Endothelial cell of umbilical vein (primary cell): ENCODE results near the gene PRR20C. TPM values are rescaled to one million over a fixed set of nuclear protein-coding genes. Genes with fewer than 3 reads are reported as not detected.
"Not testable (repeated sequence)": the region's sequence is repeated elsewhere in the genome, so short reads cannot be mapped to it uniquely, and the experiment has no call there.

Experiments
- BruUV-seq: library from RNA; stranded (reverse); fragments of 400-500 nt; replicated peaks from 2 replicates; lab custom pipeline; 2021; lab: Mats Ljungman, UMichigan
- CTCF ChIA-PET: fragments of 300-600, 350-600 bp; sonication (Branson Sonifier 250); formaldehyde crosslinking; loops from one replicate; lab custom pipeline; 2021; ENCODE audit warnings: antibody characterized with exemption, inconsistent platforms; lab: Charles Lee
- POLR2A ChIA-PET: fragments of 300-600, 350-600 bp; sonication (Branson Sonifier 250); formaldehyde crosslinking; loops from one replicate; lab custom pipeline; 2021; ENCODE audit warnings: antibody characterized with exemption, inconsistent platforms; lab: Charles Lee
- DNase-seq: peaks from one replicate; pipeline ENCODE4 v3.0.0-alpha.2; 2011; ENCODE audit warnings: low read depth, low spot score
- FAIRE-seq: peaks from 2 replicates; lab custom pipeline; 2011; peaks lifted over from hg19 to GRCh38; lab: Jason Lieb, UNC
- H2AFZ ChIP-seq: 2 replicates; pipeline ENCODE4 v1.6.0; 2012; ENCODE audit warnings: low read depth, low read length, control low read depth, inconsistent platforms
- H3K27ac ChIP-seq: 2 replicates; pipeline ENCODE4 v1.5.1; 2011; ENCODE audit warnings: low read depth, mild to moderate bottlenecking, control low read depth, low read length, moderate library complexity; ENCODE audit not compliant: insufficient read depth
- H3K27me3 ChIP-seq, 2 experiments: 2 replicates each; pipeline versions ENCODE4 v1.6.0 to v1.6.1; 2011; ENCODE audit warnings: low read length in 2 of 2, mixed read lengths in 1 of 2; ENCODE audit not compliant: control insufficient read depth in 2 of 2, insufficient read depth in 2 of 2
- H3K36me3 ChIP-seq, 2 experiments: 2 replicates in 1 of 2; 3 replicates in 1 of 2; pipeline ENCODE4 v1.5.1; 2011; ENCODE audit warnings: low read length in 2 of 2, mild to moderate bottlenecking in 1 of 2, moderate library complexity in 1 of 2; ENCODE audit not compliant: control insufficient read depth in 2 of 2, insufficient read depth in 2 of 2; ENCODE audit errors: extremely low read depth in 1 of 2
- H3K4me1 ChIP-seq: 3 replicates; pipeline ENCODE4 v1.5.1; 2011; ENCODE audit warnings: mild to moderate bottlenecking, low read length; ENCODE audit not compliant: control insufficient read depth, insufficient read depth; ENCODE audit errors: extremely low read depth
- H3K4me2 ChIP-seq: 2 replicates; pipeline ENCODE4 v1.6.1; 2011; ENCODE audit warnings: low read length, control low read depth, mixed read lengths; ENCODE audit not compliant: insufficient read depth
- H3K4me3 ChIP-seq, 3 experiments: fragments of 200-600 bp in 1 of 3; sonication (generic), shearing (Covaris generic) in 1 of 3; replicated peaks in 1 of 3; 2 replicates each; pipeline ENCODE4 v1.5.1; 2011 to 2016; ENCODE audit warnings: control low read depth in 3 of 3, low read length in 3 of 3, mild to moderate bottlenecking in 2 of 3, inconsistent platforms in 1 of 3, low read depth in 1 of 3, moderate library complexity in 1 of 3; ENCODE audit not compliant: insufficient read depth in 1 of 3
- H3K79me2 ChIP-seq: 2 replicates; pipeline ENCODE4 v1.6.0; 2012; ENCODE audit warnings: low read length, inconsistent platforms; ENCODE audit not compliant: control insufficient read depth, insufficient read depth
- H3K9ac ChIP-seq: replicated peaks from 2 replicates; pipeline ENCODE3; 2011; ENCODE audit warnings: low read length, control low read depth; ENCODE audit not compliant: insufficient read depth; ENCODE audit errors: extremely low read depth
- H3K9me1 ChIP-seq: replicated peaks from 3 replicates; pipeline ENCODE4 v1.6.0; 2011; ENCODE audit warnings: mild to moderate bottlenecking, low read length; ENCODE audit not compliant: control insufficient read depth, insufficient read depth; ENCODE audit errors: extremely low read depth
- H3K9me3 ChIP-seq: replicated peaks from 2 replicates; pipeline ENCODE4 v1.5.1; 2012; ENCODE audit warnings: low read length, inconsistent platforms; ENCODE audit not compliant: control insufficient read depth, insufficient read depth
- H4K20me1 ChIP-seq: replicated peaks from 2 replicates; pipeline ENCODE3; 2011; ENCODE audit warnings: mild to moderate bottlenecking, low read length; ENCODE audit not compliant: control insufficient read depth, insufficient read depth; ENCODE audit errors: extremely low read depth
- dilution Hi-C: fragments of 300-500 bp; cut with MboI; formaldehyde crosslinking; loops from one replicate; pipeline ENCODE4 v1.15.0; 2019; ENCODE audit warnings: low sequenced_read_pairs; ENCODE audit not compliant: extremely low pct_ligation_motif_present
- intact Hi-C: fragments of 100-400 bp; cut with micrococcal nuclease; formaldehyde crosslinking; loops from one replicate; pipeline ENCODE4 v1.10.0; 2022
- polyA plus RNA-seq, 4 experiments: library from polyadenylated mRNA; depleted of rRNA in 3 of 4; stranded (reverse) in 3 of 4; unstranded in 1 of 4; fragments of >200 nt; gene quantifications; 2 replicates each; pipeline versions ENCODE4 v1.2.1 to v1.2.3, GENCODE V29; 2011 to 2012; ENCODE audit warnings: missing spikeins in 1 of 4
- total RNA-seq: library from RNA; stranded (reverse); gene quantifications from 2 replicates; pipeline ENCODE4 v1.2.3, GENCODE V29; 2021

The PRR20C gene
- total and polyA plus RNA-seq, 2 donors (not counting 3 experiments of a cell fraction or from before 2014, with no cell fraction given), result not detected

GRCh38 chr13:57140235-57140968, 13.5 kb upstream of the PRR20C start, which contains the start of gene PRR20A:
PRR20A (plus strand) TSS chr13:57140918; CDS start chr13:57141305, 387 bp downstream.
- H3K4me2 ChIP-seq, H3K27ac ChIP-seq, H3K9me1 ChIP-seq, H3K9me3 ChIP-seq, H3K79me2 ChIP-seq, H3K27me3 ChIP-seq, POLR2A ChIA-PET, dilution Hi-C loops, CTCF ChIA-PET, FAIRE-seq, H3K36me3 ChIP-seq, DNase-seq, H3K9ac ChIP-seq, H2AFZ ChIP-seq, H4K20me1 ChIP-seq, H3K4me3 ChIP-seq, intact Hi-C loops, H3K4me1 ChIP-seq, BruUV-seq: not testable (repeated sequence)

- H3K9me3 ChIP-seq, BruUV-seq, H3K36me3 ChIP-seq, intact Hi-C loops, H3K4me2 ChIP-seq, dilution Hi-C loops, POLR2A ChIA-PET, CTCF ChIA-PET, DNase-seq, H3K4me1 ChIP-seq, FAIRE-seq, H3K27me3 ChIP-seq, H4K20me1 ChIP-seq, H3K4me3 ChIP-seq, H3K9me1 ChIP-seq, H2AFZ ChIP-seq, H3K27ac ChIP-seq, H3K9ac ChIP-seq, H3K79me2 ChIP-seq: not testable (repeated sequence)
Observed at GRCh38 chr13:57147188-57147587, 6.7 kb upstream of the PRR20C start, which contains the start of gene PRR20B. PRR20B (plus strand) TSS chr13:57147488; CDS start chr13:57147875, 387 bp downstream.

DNA sequence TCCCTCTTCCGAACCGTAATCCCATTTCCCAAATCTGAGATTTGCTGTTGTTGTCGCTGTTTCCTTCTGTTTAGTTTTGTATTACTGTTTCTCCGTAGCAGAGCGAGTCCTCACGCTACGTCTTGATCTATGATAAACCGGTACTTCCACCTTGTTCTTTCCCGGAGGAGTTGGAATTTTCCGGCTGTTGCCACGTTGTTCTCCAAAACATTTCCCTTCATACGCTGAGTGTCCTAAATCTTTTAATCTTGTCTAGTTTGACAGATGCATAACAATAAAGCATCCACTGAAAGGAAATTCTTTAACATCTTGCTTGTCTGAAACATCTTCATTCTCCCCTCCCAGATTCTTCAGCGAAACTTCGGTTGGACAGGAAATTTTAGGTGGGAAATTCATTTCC, 5.8 kb upstream of the PRR20C start:
- H3K9me3 ChIP-seq, POLR2A ChIA-PET, H3K9me1 ChIP-seq, H3K4me3 ChIP-seq, H3K9ac ChIP-seq, H3K79me2 ChIP-seq, H3K4me2 ChIP-seq, dilution Hi-C loops, CTCF ChIA-PET, H2AFZ ChIP-seq, H3K4me1 ChIP-seq, H3K36me3 ChIP-seq, FAIRE-seq, H4K20me1 ChIP-seq, H3K27me3 ChIP-seq, H3K27ac ChIP-seq, BruUV-seq, DNase-seq, intact Hi-C loops: not testable (repeated sequence)

GRCh38 chr13:57160332-57160731, 6.5 kb downstream of the PRR20C start, which contains the start of gene PRR20D:
PRR20D (plus strand) TSS chr13:57160632; CDS start chr13:57161019, 387 bp downstream.
- BruUV-seq, intact Hi-C loops, H4K20me1 ChIP-seq, H3K4me2 ChIP-seq, H3K9ac ChIP-seq, FAIRE-seq, H3K27me3 ChIP-seq, H3K36me3 ChIP-seq, H2AFZ ChIP-seq, H3K27ac ChIP-seq, dilution Hi-C loops, POLR2A ChIA-PET, H3K9me3 ChIP-seq, H3K79me2 ChIP-seq, H3K4me3 ChIP-seq, H3K9me1 ChIP-seq, CTCF ChIA-PET, H3K4me1 ChIP-seq, DNase-seq: not testable (repeated sequence)
